Measurements from ENCODE around the gene GAST. TPM values are rescaled to one million over a fixed set of nuclear protein-coding genes. Genes with fewer than 3 reads are reported as not detected.

GAST gene
- total and polyA plus RNA-seq, 2 of the 13 experiments (the other 11 are each of a cell fraction or from before 2014, with no cell fraction given): 0.32 to 0.42 TPM

- TF ChIP-seq PRDM15 (CRISPR knock-in tag; IDR thresholded peaks at IDR 0.05) (no peak), ZNF335 (CRISPR knock-in tag; IDR thresholded peaks at IDR 0.05) (no peak), SIN3A (IDR thresholded peaks at IDR 0.05; ENCODE audit: borderline replicate concordance, low read depth, low read length) (no peak), ZNF136 (CRISPR knock-in tag; IDR thresholded peaks at IDR 0.05; ENCODE audit: low read depth) (no peak), TOPORS (CRISPR knock-in tag; IDR thresholded peaks at IDR 0.05) (no peak), SMAD9 (CRISPR knock-in tag; IDR thresholded peaks at IDR 0.05) (no peak), MEIS1 (CRISPR knock-in tag; IDR thresholded peaks at IDR 0.05; ENCODE audit: borderline replicate concordance) (no peak), U2AF1 (optimal IDR thresholded peaks at IDR 0.05; ENCODE audit: low read depth, low read length) (no peak), ZNF567 (CRISPR knock-in tag; IDR thresholded peaks at IDR 0.05; ENCODE audit: borderline replicate concordance) (no peak), SAFB2 (CRISPR knock-in tag; IDR thresholded peaks at IDR 0.05; ENCODE audit: borderline replicate concordance, low read depth) (no peak), PLSCR1 (CRISPR knock-in tag; IDR thresholded peaks at IDR 0.05; ENCODE audit: borderline replicate concordance) (no peak), ZBTB33 (CRISPR knock-in tag; IDR thresholded peaks at IDR 0.05) (peak; percentile 71), ZNF251 (CRISPR knock-in tag; IDR thresholded peaks at IDR 0.05) (no peak), MATR3 (CRISPR knock-in tag; IDR thresholded peaks at IDR 0.05) (no peak), IRF2 (CRISPR knock-in tag; IDR thresholded peaks at IDR 0.05) (no peak), ZHX2 (IDR thresholded peaks at IDR 0.05; ENCODE audit: low read depth) (no peak), ZHX2 (CRISPR knock-in tag; IDR thresholded peaks at IDR 0.05; ENCODE audit: borderline replicate concordance) (no peak)
Observed at GRCh38 chr17:41691031-41691777, 20.9 kb upstream of the GAST start (continued).

Data from HepG2 (cell line).